ENCODE results near the gene NOS1AP. TPM values are rescaled to one million over a fixed set of nuclear protein-coding genes. Genes with fewer than 3 reads are reported as not detected.

NOS1AP gene
- total RNA-seq, 1 donor from 2014 or later, result under 0.01 TPM

- peaks cover 0 to 4% (median 0%) of the 10 kb centered on the region in 3 donors for H3K27me3 ChIP-seq (ENCODE audit: control insufficient read depth in 3 of 3, insufficient read depth in 3 of 3, low read length in 3 of 3)
- H3K27ac ChIP-seq (ENCODE audit: low read depth, low read length), result no peak overlapping the region
- H3K4me3 ChIP-seq (ENCODE audit: low read length in 3 of 3), result no peak overlapping the region
- no peak overlapping the region for H3K9ac ChIP-seq (ENCODE audit: low read depth in 1 of 3, low read length in 3 of 3)
- H3K9me3 ChIP-seq (ENCODE audit: control insufficient read depth in 3 of 3, low read length in 3 of 3), result no peaks in the 10 kb centered on the region
- no peaks in the 10 kb centered on the region for H3K36me3 ChIP-seq (ENCODE audit: control insufficient read depth in 3 of 3, insufficient read depth in 3 of 3, low read length in 3 of 3)
- no peaks in the 10 kb centered on the region for H3K4me1 ChIP-seq (ENCODE audit: control insufficient read depth in 3 of 3, insufficient read depth in 3 of 3, low read length in 3 of 3)
Observed at GRCh38 chr1:162150112-162150511, 80.6 kb downstream of the NOS1AP start.

GRCh38 chr1:162151900-162152829, 82.7 kb downstream of the NOS1AP start:
- H3K4me3 ChIP-seq (ENCODE audit: low read length in 3 of 3), result no peak overlapping the region
- no peaks in the 10 kb centered on the region for H3K9me3 ChIP-seq (ENCODE audit: control insufficient read depth in 3 of 3, low read length in 3 of 3)
- no peaks in the 10 kb centered on the region for H3K36me3 ChIP-seq (ENCODE audit: control insufficient read depth in 3 of 3, insufficient read depth in 3 of 3, low read length in 3 of 3)
- H3K9ac ChIP-seq (ENCODE audit: low read depth in 1 of 3, low read length in 3 of 3), result no peak overlapping the region
- H3K27ac ChIP-seq (ENCODE audit: low read depth, low read length), result no peak overlapping the region
- H3K4me1 ChIP-seq (ENCODE audit: control insufficient read depth in 3 of 3, insufficient read depth in 3 of 3, low read length in 3 of 3), result no peaks in the 10 kb centered on the region
- H3K27me3 ChIP-seq (ENCODE audit: control insufficient read depth in 3 of 3, insufficient read depth in 3 of 3, low read length in 3 of 3), result no peaks in the 10 kb centered on the region

GRCh38 chr1:162153374-162153773, 83.9 kb downstream of the NOS1AP start:
- no peaks in the 10 kb centered on the region for H3K36me3 ChIP-seq (ENCODE audit: control insufficient read depth in 3 of 3, insufficient read depth in 3 of 3, low read length in 3 of 3)
- H3K9me3 ChIP-seq (ENCODE audit: control insufficient read depth in 3 of 3, low read length in 3 of 3), result no peaks in the 10 kb centered on the region
- H3K4me3 ChIP-seq (ENCODE audit: low read length in 3 of 3), result no peak overlapping the region
- H3K9ac ChIP-seq (ENCODE audit: low read depth in 1 of 3, low read length in 3 of 3), result no peak overlapping the region
- H3K27ac ChIP-seq (ENCODE audit: low read depth, low read length), result no peak overlapping the region
- H3K4me1 ChIP-seq (ENCODE audit: control insufficient read depth in 3 of 3, insufficient read depth in 3 of 3, low read length in 3 of 3), result no peaks in the 10 kb centered on the region
- H3K27me3 ChIP-seq (ENCODE audit: control insufficient read depth in 3 of 3, insufficient read depth in 3 of 3, low read length in 3 of 3), result no peaks in the 10 kb centered on the region

- Histone ChIP-seq H3K9ac (ENCODE audit: low read depth in 1 of 3, low read length in 3 of 3) (no peak overlapping the region), H3K9me3 (ENCODE audit: control insufficient read depth in 3 of 3, low read length in 3 of 3) (no peaks in the 10 kb centered on the region), H3K4me1 (ENCODE audit: control insufficient read depth in 3 of 3, insufficient read depth in 3 of 3, low read length in 3 of 3) (no peaks in the 10 kb centered on the region)
Observed at GRCh38 chr1:162157469-162157868, 88.0 kb downstream of the NOS1AP start.

GRCh38 chr1:162158624-162159271, 89.3 kb downstream of the NOS1AP start:
- Histone ChIP-seq H3K36me3 (ENCODE audit: control insufficient read depth in 3 of 3, insufficient read depth in 3 of 3, low read length in 3 of 3) (no peaks in the 10 kb centered on the region), H3K27me3 (ENCODE audit: control insufficient read depth in 3 of 3, insufficient read depth in 3 of 3, low read length in 3 of 3) (no peaks in the 10 kb centered on the region), H3K4me3 (ENCODE audit: low read length in 3 of 3) (no peak overlapping the region), H3K27ac (ENCODE audit: low read depth, low read length) (no peak overlapping the region), H3K4me1 (ENCODE audit: control insufficient read depth in 3 of 3, insufficient read depth in 3 of 3, low read length in 3 of 3) (no peaks in the 10 kb centered on the region), H3K9me3 (ENCODE audit: control insufficient read depth in 3 of 3, low read length in 3 of 3) (no peaks in the 10 kb centered on the region), H3K9ac (ENCODE audit: low read depth in 1 of 3, low read length in 3 of 3) (no peak overlapping the region)

More at GRCh38 chr1:162157469-162157868, 88.0 kb downstream of the NOS1AP start:
- no peaks in the 10 kb centered on the region for H3K36me3 ChIP-seq (ENCODE audit: control insufficient read depth in 3 of 3, insufficient read depth in 3 of 3, low read length in 3 of 3)
- no peak overlapping the region for H3K27ac ChIP-seq (ENCODE audit: low read depth, low read length)
- no peaks in the 10 kb centered on the region for H3K27me3 ChIP-seq (ENCODE audit: control insufficient read depth in 3 of 3, insufficient read depth in 3 of 3, low read length in 3 of 3)
- H3K4me3 ChIP-seq (ENCODE audit: low read length in 3 of 3), result no peak overlapping the region

GRCh38 chr1:162159515-162159914, 90.0 kb downstream of the NOS1AP start:
- H3K36me3 ChIP-seq (ENCODE audit: control insufficient read depth in 3 of 3, insufficient read depth in 3 of 3, low read length in 3 of 3), result no peaks in the 10 kb centered on the region
- no peaks in the 10 kb centered on the region for H3K9me3 ChIP-seq (ENCODE audit: control insufficient read depth in 3 of 3, low read length in 3 of 3)
- no peak overlapping the region for H3K9ac ChIP-seq (ENCODE audit: low read depth in 1 of 3, low read length in 3 of 3)

GRCh38 chr1:162161916-162162550, 92.5 kb downstream of the NOS1AP start:
- Histone ChIP-seq H3K4me1 (ENCODE audit: control insufficient read depth in 3 of 3, insufficient read depth in 3 of 3, low read length in 3 of 3) (no peaks in the 10 kb centered on the region), H3K9ac (ENCODE audit: low read depth in 1 of 3, low read length in 3 of 3) (no peak overlapping the region), H3K27ac (ENCODE audit: low read depth, low read length) (no peak overlapping the region), H3K4me3 (ENCODE audit: low read length in 3 of 3) (no peak overlapping the region), H3K9me3 (ENCODE audit: control insufficient read depth in 3 of 3, low read length in 3 of 3) (no peaks in the 10 kb centered on the region), H3K36me3 (ENCODE audit: control insufficient read depth in 3 of 3, insufficient read depth in 3 of 3, low read length in 3 of 3) (no peaks in the 10 kb centered on the region), H3K27me3 (ENCODE audit: control insufficient read depth in 3 of 3, insufficient read depth in 3 of 3, low read length in 3 of 3) (no peaks in the 10 kb centered on the region)

More at GRCh38 chr1:162159515-162159914, 90.0 kb downstream of the NOS1AP start:
- Histone ChIP-seq H3K4me1 (ENCODE audit: control insufficient read depth in 3 of 3, insufficient read depth in 3 of 3, low read length in 3 of 3) (no peaks in the 10 kb centered on the region), H3K27me3 (ENCODE audit: control insufficient read depth in 3 of 3, insufficient read depth in 3 of 3, low read length in 3 of 3) (no peaks in the 10 kb centered on the region), H3K27ac (ENCODE audit: low read depth, low read length) (no peak overlapping the region), H3K4me3 (ENCODE audit: low read length in 3 of 3) (no peak overlapping the region)

- Histone ChIP-seq H3K36me3 (ENCODE audit: control insufficient read depth in 3 of 3, insufficient read depth in 3 of 3, low read length in 3 of 3) (no peaks in the 10 kb centered on the region), H3K9ac (ENCODE audit: low read depth in 1 of 3, low read length in 3 of 3) (no peak overlapping the region), H3K4me3 (ENCODE audit: low read length in 3 of 3) (no peak overlapping the region), H3K27ac (ENCODE audit: low read depth, low read length) (no peak overlapping the region), H3K27me3 (ENCODE audit: control insufficient read depth in 3 of 3, insufficient read depth in 3 of 3, low read length in 3 of 3) (no peaks in the 10 kb centered on the region), H3K9me3 (ENCODE audit: control insufficient read depth in 3 of 3, low read length in 3 of 3) (no peaks in the 10 kb centered on the region), H3K4me1 (ENCODE audit: control insufficient read depth in 3 of 3, insufficient read depth in 3 of 3, low read length in 3 of 3) (no peaks in the 10 kb centered on the region)
Observed at GRCh38 chr1:162165528-162165927, 96.0 kb downstream of the NOS1AP start.

- Histone ChIP-seq H3K36me3 (ENCODE audit: control insufficient read depth in 3 of 3, insufficient read depth in 3 of 3, low read length in 3 of 3) (no peaks in the 10 kb centered on the region), H3K27me3 (ENCODE audit: control insufficient read depth in 3 of 3, insufficient read depth in 3 of 3, low read length in 3 of 3) (no peaks in the 10 kb centered on the region), H3K4me3 (ENCODE audit: low read length in 3 of 3) (no peak overlapping the region), H3K9ac (ENCODE audit: low read depth in 1 of 3, low read length in 3 of 3) (no peak overlapping the region), H3K9me3 (ENCODE audit: control insufficient read depth in 3 of 3, low read length in 3 of 3) (no peaks in the 10 kb centered on the region), H3K4me1 (ENCODE audit: control insufficient read depth in 3 of 3, insufficient read depth in 3 of 3, low read length in 3 of 3) (no peaks in the 10 kb centered on the region), H3K27ac (ENCODE audit: low read depth, low read length) (no peak overlapping the region)
Observed at GRCh38 chr1:162166917-162167615, 97.6 kb downstream of the NOS1AP start.
